Measurements from ENCODE around the gene MYOF. TPM values are rescaled to one million over a fixed set of nuclear protein-coding genes. Genes with fewer than 3 reads are reported as not detected.

Gene MYOF
- total and polyA plus RNA-seq, 9 of the 15 experiments (the other 6 are each of a cell fraction or from before 2014, with no cell fraction given): 0.06 to 0.27 TPM; not detected in 7

DNA sequence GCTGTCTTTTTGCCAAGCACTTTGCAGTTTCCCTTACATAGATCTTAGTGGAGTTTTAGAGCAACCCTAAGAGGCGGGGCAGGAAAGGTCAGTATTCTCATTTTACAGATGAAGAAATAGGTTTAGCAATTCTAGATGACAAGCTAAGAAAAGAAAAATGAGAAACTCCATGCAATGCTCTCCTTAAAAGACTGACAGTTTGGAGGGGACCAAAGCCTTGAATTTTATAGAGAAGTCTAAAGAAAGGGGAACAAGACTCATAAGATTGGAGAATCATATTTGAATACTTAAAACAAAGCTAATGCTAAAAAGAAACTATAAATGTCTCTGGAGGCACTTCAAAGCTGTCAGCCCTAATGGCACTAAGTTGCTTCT, 33.9 kb upstream of the MYOF start:
- no peak for ATAC-seq
- TF ChIP-seq CHCHD3 (CRISPR knock-in tag; IDR thresholded peaks at IDR 0.05): no peak
- TF ChIP-seq, protein P1, sequence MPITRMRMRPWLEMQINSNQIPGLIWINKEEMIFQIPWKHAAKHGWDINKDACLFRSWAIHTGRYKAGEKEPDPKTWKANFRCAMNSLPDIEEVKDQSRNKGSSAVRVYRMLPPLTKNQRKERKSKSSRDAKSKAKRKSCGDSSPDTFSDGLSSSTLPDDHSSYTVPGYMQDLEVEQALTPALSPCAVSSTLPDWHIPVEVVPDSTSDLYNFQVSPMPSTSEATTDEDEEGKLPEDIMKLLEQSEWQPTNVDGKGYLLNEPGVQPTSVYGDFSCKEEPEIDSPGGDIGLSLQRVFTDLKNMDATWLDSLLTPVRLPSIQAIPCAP (CRISPR knock-in tag; IDR thresholded peaks at IDR 0.05; ENCODE audit: borderline replicate concordance): no peak
- no peak for TF ChIP-seq SMARCC2 (IDR thresholded peaks at IDR 0.05; ENCODE audit: low read depth)
- no peak for TF ChIP-seq ETV5 (CRISPR knock-in tag; IDR thresholded peaks at IDR 0.05; ENCODE audit: low read depth)
- no peak for TF ChIP-seq NFIC (IDR thresholded peaks at IDR 0.05)
- TF ChIP-seq ZNF57 (CRISPR knock-in tag; IDR thresholded peaks at IDR 0.05): no peak
- TF ChIP-seq ZNF263 (CRISPR knock-in tag; IDR thresholded peaks at IDR 0.05; ENCODE audit: borderline replicate concordance): no peak
- no peak for TF ChIP-seq ELF4 (CRISPR knock-in tag; IDR thresholded peaks at IDR 0.05)
- TF ChIP-seq CBX5 (IDR thresholded peaks at IDR 0.05; ENCODE audit: borderline replicate concordance, low read depth): no peak
- no peak for TF ChIP-seq ZNF75A (CRISPR knock-in tag; IDR thresholded peaks at IDR 0.05)
- TF ChIP-seq, protein P2, sequence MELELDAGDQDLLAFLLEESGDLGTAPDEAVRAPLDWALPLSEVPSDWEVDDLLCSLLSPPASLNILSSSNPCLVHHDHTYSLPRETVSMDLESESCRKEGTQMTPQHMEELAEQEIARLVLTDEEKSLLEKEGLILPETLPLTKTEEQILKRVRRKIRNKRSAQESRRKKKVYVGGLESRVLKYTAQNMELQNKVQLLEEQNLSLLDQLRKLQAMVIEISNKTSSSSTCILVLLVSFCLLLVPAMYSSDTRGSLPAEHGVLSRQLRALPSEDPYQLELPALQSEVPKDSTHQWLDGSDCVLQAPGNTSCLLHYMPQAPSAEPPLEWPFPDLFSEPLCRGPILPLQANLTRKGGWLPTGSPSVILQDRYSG (tag; conservative IDR thresholded peaks at IDR 0.05; ENCODE audit: low read depth): no peak
- no peak for TF ChIP-seq FOXK2 (conservative IDR thresholded peaks at IDR 0.05 in 1 of 2, IDR thresholded peaks at IDR 0.05 in 1 of 2; ENCODE audit: low read depth in 2 of 2)
- Histone ChIP-seq H3K4me1 (replicated peaks in 1 of 2; ENCODE audit: control insufficient read depth in 2 of 2, insufficient read depth in 2 of 2, low read length in 2 of 2) (no peaks in the 10 kb centered on the region), H3K4me2 (ENCODE audit: insufficient read depth, low read length) (no peak overlapping the region), H3K4me3 (no peak overlapping the region), H3K27me3 (ENCODE audit: control insufficient read depth in 2 of 2, insufficient read depth in 2 of 2, low read length in 2 of 2) (no peaks in the 10 kb centered on the region), H3K27ac (ENCODE audit: extremely low read depth, low read depth, low read length) (no peak overlapping the region), H3K9ac (ENCODE audit: insufficient read depth in 1 of 2, low read depth in 2 of 2, low read length in 2 of 2) (no peak overlapping the region), H4K20me1 (replicated peaks; ENCODE audit: control insufficient read depth, insufficient read depth, low read length) (no peaks in the 10 kb centered on the region), H3K9me3 (replicated peaks; ENCODE audit: control insufficient read depth, insufficient read depth, low read depth, low read length) (no peaks in the 10 kb centered on the region), H3K36me3 (ENCODE audit: control insufficient read depth, insufficient read depth, low read length) (peaks cover 39% of the 10 kb centered on the region; the same call in 2 of the 3 replicates), H2AFZ (ENCODE audit: low read depth, low read length) (no peak overlapping the region), H3K79me2 (ENCODE audit: control insufficient read depth, insufficient read depth, low read length) (no peaks in the 10 kb centered on the region), H3K9me1 (ENCODE audit: control insufficient read depth, insufficient read depth, low read length) (no peaks in the 10 kb centered on the region)
- no TSS peak for BruUV-seq (replicated peaks)
- ChIA-PET CTCF (ENCODE audit: low intra/inter-chr PET ratio) (no interaction called here), POLR2A (no interaction called here)
- DNase-seq (ENCODE audit: extremely low read depth in 1 of 4, low spot score in 3 of 4): no peak
- intact Hi-C loops (cut with micrococcal nuclease) (no loop called here), in situ Hi-C loops (cut with MboI) (no loop called here)
- 90% methylated on average over 1 of the region's 1 CpG for WGBS (ENCODE audit: insufficient coverage, low coverage, missing lambda C conversion rate)
- no peak for FAIRE-seq

Data from K562 (cell line).